ENCODE measurements around the gene MS4A12.
"Not testable (repeated sequence)": the region's sequence is repeated elsewhere in the genome, so short reads cannot be mapped to it uniquely, and the experiment has no call there.

Gene MS4A12, protein sequence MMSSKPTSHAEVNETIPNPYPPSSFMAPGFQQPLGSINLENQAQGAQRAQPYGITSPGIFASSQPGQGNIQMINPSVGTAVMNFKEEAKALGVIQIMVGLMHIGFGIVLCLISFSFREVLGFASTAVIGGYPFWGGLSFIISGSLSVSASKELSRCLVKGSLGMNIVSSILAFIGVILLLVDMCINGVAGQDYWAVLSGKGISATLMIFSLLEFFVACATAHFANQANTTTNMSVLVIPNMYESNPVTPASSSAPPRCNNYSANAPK

DNA sequence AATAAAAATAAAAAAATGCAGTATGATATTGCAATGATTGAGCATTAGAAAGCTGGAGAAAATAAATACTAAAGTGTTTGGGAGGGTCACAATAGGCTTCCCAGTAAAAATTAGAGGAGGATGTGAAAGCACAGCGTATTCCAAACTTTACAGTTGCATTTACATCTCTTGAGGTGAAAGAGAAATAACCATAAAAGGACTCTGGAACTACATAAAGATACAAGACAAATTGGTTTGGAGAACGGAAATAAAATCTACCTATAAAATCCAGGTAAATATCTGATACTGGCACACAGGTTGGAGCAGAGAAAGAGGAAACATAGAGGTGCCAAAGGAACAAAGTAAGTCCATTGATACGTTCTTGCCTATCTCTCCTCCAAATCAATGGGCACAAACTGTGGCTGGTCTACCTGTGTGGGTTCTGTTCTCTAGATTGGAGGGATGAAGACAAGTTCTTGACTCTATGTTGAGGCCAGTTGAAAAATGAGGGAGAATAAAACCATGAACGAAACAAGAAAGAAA lies at the start of gene MS4A12:
Gene MS4A12 (plus strand): TSS at position 291 of the 522 bp plus-strand sequence. CDS start 4,541 bp downstream, outside the sequence.
- no peak for DNase-seq (ENCODE audit: low read depth)

DNA sequence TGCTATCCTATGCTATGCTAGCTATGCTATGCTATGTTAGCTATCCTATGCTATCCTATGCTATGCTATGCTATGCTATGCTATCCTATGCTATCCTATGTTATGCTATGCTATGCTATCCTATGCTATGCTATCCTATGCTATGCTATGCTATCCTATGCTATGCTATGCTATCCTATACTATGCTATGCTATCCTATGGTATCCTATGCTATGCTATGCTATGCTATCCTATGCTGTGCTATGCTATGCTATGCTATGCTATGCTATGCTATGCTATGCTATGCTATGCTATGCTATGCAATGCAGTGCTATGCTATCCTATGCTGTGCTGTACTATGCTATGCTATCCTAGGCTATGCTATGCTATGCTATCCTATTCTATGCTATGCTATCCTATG lies 45.5 kb upstream of the MS4A12 start:
- no peak for DNase-seq (ENCODE audit: low read depth)

DNA sequence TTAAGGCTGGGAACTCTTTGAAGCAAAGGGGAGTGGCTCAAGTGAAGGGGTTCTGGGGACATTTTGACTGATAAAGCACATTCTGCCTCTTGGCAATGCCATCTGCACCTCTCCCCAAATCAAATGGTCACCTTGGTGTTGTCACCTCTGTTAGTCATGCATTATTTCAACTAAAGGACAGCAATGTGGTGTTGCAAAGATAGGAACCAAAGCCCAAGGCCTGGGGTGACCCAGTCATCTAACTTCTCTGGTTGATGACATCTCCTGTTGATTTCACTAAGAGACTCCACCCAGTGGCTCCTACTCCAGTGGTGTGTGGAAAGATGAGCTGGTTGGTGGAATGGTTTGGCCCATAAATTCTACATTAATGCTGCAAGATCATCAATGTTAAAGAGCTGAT lies 44.7 kb upstream of the MS4A12 start:
- no peak for DNase-seq (ENCODE audit: low read depth)

DNA sequence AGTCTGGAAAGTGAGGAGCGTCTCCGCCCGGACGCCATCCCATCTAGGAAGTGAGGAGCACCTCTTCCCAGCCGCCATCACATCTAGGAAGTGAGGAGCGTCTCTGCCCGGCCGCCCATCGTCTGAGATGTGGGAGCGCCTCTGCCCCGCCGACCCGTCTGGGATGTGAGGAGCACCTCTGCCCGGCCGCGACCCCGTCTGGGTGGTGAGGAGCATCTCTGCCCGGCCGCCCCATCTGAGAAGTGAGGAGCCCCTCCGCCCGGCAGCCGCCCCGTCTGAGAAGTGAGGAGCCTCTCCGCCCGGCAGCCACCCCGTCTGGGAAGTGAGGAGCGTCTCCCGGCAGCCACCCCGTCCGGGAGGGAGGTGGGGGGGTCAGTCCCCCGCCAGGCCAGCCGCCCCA lies 41.4 kb upstream of the MS4A12 start:
- DNase-seq (ENCODE audit: low read depth), result not testable (repeated sequence)

DNA sequence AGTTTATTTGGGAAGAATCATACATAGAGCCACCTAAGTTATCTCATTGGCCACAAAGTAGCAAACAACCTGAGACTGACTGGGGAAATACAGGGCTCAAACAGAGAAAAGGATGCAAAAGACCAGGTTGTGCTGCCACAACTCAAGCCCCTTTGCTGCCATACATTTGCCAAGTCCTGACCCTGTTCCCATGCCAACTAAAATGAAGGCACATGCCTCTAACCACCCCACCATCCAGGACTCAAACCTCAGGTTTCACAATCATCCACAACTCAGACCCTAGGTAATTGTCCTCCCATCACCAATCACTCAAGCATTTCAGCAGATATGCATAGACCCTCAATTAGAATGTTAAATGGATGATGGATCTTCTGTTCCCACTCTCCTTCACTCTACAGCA lies 38.4 kb upstream of the MS4A12 start:
- no peak for DNase-seq (ENCODE audit: low read depth)

DNA sequence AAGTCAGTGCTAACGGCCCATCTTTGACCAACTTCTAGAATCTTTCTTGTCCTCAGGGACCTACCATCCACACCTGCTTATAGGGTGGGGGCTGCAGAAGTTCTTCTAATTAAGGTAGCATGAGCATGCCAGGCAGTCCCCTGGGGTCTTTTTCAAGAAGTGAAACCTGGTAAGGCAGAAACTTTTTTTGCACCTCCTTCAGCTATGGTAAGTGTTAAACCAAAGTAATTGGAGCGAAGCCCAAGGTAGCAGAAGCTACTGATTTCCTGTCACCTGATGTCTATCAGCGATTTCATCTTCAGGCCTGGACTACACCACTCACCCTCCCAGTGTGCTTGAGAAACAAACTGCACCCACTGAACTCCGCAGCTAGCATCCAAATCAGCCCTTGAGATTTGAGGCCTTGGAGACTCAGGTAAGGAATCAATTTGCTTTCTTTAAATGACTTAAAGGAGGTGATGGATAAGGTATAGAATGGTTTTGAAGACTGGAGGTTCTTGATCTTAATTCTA lies 37.0 kb upstream of the MS4A12 start, which contains the start of gene MS4A1:
Gene MS4A1 (plus strand): TSS at position 317 of the 512 bp plus-strand sequence. CDS start 6,528 bp downstream, outside the sequence.
- DNase-seq (ENCODE audit: low read depth), result no peak

DNA sequence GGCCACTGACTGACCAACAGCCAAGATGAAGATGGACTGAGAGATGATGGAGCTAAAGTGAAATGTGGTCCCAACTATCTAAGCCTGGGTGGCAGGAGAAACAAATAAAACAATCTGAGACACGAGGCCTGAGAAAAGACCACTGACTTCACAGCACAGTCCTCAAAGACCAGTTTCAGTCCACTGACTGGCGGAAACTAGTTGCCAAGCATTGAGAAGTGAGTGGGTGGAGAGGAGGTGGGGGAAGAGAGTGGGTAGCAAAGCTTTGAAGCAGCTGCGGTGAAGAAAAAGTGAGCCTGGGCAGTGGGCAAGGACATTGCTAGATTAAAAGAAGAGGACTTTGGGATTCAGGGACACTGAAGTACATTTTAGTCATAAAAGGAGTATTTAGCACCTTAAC lies 35.0 kb upstream of the MS4A12 start:
- DNase-seq (ENCODE audit: low read depth), result no peak

DNA sequence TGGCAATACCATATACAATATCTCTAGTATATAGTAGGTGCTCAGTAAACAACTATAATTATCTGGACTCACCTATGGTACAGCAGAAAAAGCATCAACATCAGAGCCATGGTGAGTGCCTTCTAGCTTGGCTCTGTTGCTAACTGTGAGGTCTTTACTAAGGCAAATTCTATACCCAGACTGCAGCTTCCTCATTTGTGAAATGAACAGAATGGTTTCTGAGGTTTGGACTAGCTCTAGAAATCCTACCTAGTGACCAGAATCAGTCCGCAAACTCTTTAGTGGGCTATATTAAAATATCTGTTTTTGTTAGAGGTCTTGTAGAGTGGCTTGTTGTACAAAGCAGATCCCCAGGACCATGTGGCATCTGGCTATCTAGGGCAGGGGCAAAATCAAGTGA lies 33.2 kb upstream of the MS4A12 start:
- DNase-seq (ENCODE audit: low read depth), result no peak

DNA sequence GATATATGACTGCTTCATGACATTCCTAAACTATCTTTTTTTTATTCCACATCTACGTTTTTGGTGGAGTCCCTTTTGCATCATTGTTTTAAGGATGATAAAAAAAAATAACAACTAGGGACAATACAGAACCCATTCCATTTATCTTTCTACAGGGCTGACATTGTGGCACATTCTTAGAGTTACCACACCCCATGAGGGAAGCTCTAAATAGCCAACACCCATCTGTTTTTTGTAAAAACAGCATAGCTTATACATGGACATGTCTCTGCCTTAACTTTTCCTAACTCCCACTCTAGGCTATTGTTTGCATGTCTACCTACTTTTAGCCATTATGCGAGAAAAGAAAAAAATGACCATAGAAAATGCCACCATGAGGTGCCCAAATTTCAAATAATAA lies 23.7 kb upstream of the MS4A12 start:
- DNase-seq (ENCODE audit: low read depth), result no peak

DNA sequence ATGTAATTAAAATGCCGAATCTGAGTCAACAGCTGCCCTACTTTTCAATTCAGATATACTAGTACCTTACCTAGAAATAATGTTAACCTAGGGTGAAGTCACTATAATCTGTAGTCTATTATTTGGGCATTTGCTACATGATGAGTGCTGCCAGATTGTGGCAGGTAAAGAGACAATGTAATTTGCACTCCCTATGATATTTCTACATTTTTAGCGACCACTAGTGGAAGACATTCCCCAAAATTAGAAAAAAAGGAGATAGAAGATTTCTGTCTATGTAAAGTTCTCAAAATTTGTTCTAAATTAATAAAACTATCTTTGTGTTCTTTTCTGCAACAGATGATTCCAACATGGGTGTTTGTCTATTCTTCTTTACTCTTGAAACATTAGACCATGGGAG lies 22.9 kb upstream of the MS4A12 start:
- no peak for DNase-seq (ENCODE audit: low read depth)

DNA sequence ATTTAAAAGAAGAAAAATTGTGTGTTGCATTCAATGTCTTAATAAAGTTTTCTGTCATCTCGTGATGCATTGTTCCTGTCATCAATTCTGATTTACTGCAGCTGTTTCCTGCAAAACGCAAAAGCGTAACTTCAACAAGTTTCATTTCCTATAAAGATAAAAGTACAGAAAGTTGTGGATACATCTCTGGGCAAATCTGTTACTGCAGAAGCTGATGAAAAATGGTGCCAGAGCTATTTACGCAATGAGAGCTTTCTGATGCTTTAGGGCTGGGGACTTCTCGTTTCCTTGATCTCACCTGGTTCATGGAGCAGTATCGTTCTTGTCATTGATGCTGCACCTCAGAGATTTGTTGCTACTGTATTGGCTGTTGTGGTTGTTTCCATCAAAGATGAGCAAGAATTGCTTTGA lies 15.5 kb upstream of the MS4A12 start:
- DNase-seq (ENCODE audit: low read depth), result no peak

DNA sequence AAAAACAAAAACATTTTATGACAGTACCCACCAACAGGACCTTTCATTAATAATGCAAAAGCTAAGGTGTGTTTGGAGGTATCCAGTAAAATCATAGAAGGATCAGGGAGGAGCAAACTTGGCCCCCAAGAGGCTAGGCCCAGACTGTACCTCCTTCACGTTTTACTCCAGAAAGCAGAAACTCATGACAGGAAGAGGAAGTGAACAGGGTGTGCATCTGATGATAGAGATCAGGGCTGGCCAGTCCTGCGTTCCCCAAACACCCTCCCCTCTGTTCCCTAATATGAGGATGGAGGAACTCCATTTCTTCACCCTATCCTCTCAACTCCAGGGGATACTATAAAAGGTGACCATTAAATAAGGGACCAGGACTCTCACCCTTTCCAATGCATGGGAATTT lies 10.2 kb upstream of the MS4A12 start:
- no peak for DNase-seq (ENCODE audit: low read depth)

DNA sequence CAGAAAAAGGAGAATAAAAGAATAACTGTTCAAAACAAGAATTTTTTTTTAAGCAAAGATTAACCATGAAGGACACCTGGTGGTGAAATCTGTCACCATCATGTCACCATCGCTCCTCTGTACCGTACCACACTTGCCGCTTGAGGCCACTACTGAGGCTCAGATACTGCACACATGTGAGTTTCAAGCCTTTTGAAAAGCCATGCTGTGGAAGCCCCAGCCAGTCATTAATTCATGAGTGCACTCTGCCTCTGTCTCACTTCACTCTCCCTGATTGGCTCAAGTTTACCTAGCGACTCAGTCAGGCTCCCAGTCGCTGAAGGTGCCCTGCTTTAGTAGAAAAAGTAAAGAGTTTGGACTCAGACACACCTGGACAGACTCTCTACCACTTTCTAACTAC lies 6.6 kb upstream of the MS4A12 start:
- no peak for DNase-seq (ENCODE audit: low read depth)

DNA sequence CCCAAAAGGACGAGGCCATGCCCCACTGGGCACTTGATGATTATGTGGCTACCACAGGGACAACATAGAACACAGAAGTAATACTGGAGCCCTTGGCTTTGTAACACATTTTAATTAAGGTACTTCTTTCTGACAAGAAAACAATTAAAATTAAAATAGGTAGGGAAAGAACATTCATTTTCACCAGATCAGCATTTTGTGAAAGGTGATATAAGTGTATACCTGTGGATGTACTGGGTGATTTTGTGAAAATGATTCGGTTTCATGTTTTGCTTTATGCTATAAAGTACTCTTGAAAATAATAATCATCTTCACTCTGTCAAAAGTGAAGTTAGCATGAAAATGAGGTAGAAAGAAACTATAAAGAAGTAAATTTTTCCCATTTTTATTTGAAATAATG lies 876 bp downstream of the MS4A12 start:
- DNase-seq (ENCODE audit: low read depth), result no peak

DNA sequence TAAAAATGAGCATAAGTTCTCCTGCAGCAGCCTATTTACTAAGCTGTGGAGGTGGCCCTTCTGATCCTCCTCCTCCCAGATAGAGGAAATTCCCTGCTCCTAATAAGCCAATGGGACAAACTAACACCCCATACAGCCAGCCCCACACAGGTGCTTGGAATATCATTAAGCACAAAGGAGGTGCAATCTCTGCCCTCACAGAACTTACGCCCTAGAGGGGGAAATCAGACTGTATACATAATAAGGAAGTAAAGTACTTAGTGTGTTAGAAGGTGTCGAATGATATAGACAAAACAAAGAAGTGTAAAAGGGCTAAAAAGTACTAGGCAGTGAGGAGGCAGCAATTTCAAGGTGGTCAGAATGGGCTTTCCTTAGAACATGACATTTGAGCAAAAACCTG lies 5.8 kb downstream of the MS4A12 start:
- DNase-seq (ENCODE audit: low read depth), result no peak

DNA sequence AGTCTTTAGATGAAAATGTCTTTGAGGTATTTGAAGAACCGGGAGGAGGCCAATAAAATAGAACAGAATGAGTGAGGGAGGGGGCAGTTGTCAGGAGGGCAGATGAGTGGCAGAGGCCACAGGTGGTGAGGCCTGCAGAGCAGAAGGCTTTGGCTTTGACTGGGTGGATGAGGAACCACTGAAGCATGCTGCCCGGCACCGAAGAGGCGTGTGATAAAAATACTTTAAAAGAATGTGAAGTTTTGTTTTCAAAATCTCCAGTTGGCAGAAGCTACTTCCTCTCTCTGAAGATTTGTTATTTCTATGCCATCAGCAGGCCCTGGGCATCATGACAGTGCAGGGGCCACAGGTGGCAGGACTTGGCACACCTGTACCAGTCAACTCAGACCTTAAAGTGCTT lies 6.3 kb downstream of the MS4A12 start:
- no peak for DNase-seq (ENCODE audit: low read depth)

DNA sequence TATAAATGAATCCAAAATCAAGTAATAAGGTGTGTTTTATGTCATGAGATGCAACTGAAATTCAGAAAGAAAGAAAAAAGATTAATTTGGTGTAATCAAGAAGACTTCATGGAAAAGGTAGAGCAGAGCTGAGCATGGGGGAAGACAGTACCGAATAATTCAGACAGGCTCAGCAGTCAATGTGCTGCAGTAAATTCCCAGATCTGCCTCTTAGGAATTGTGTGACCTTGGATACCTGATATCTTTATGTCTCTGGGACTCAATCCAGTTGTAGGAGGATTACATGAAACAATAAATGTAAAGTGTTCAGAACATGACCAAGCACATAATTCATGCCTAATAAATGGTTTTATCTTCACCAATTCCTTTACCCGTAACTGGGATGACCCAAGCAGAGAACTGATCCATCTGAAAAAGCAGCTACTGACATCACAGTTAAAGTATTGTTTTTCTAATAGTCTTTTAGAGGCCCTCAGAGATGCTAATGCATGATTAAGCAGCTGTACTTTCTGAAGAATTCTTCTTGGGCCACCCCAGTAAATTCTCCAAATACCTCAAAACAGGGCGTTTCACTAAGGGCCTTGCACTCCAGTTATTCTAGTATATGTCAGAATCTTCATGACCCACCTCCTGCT lies 7.8 kb downstream of the MS4A12 start:
- DNase-seq (ENCODE audit: low read depth), result no peak

DNA sequence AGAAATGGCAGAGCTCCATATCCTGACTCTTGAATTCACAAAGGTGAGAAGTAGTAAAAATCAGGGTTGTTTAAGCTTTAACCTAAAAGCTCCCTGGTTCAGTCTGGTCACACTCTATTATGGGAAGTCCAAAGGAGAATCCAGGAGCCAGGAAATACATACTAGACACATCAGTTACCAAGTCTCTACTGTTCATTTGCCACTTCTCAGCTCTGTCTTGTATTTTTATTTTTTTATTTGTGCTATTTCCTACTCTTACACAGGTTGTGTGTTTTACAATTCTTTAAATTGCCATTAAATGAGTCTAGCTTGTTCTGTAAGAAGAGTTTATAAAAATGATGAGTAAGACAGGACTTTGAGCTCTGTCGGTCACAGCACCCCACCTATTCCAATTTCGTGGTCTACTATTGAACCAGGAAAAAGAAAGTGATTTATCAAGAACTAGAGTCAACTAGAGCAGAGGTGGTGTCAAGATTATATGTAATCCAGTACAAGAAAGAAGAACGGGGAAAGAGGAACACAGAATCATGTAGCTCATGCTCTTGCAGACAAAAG lies 9.7 kb downstream of the MS4A12 start:
- no peak for DNase-seq (ENCODE audit: low read depth)

DNA sequence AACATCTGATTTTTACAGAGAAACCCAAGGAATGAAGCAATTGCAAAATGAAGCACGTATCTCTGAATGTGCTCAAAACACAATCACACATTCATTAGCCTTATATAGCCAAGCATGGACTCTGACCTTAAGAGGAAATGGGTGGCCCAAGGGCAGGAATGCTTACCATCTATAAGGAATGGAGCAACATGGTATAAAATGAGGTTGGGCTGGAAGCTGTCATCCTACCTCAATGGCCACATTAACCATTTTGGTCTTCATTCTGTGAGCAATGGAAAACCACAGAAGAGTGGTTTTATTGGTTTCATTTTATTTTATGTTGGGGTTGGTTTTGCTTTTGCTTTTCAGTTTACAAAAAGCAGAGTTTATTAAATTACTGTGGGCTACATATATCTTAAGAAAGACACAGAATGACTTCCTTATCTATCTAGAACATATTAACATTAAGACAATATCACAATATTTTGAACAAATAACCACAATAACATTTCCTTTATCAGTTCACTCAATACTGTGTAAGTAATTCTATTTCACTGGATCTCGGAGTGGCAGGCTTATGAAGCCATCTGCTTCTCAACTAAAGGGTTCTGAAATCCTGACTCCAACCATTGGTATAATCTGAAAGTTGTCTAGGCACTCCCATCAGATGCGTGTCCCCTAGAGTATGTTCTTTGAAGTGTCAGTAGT lies 11.8 kb downstream of the MS4A12 start:
- DNase-seq (ENCODE audit: low read depth), result no peak

DNA sequence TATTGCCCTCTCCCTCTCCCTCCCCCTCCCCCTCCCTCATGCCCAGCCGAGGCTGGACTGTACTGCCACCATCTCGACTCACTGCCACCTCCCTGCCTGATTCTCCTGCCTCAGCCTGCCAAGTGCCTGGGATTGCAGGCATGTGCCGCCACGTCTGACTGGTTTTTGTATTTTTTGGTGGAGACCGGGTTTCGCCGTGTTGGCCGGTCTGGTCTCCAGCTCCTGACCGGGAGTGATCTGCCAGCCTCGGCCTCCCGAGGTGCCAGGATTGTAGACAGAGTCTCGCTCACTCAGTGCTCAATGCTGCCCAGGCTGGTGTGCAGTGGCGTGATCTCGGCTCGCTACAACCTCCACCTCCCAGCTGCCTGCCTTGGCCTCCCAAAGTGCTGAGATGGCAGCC lies 17.0 kb downstream of the MS4A12 start:
- not testable (repeated sequence) for DNase-seq (ENCODE audit: low read depth)

DNA sequence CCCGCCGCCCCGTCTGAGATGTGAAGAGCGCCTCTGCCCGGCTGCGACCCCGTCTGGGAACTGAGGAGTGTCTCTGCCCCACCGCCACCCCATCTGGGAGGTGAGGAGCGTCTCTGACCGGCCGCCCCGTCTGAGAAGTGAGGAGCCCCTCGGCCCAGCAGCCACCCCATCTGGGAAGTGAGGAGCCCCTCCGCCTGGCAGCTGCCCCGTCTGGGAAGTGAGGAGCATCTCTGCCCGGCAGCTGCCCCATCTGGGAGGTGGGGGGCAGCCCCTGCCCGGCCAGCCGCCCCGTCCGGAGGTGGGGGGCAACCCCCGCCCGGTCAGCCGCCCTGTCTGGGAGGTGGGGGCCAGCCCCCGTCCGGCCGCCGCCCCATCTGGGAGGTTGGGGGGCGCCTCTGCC lies 17.6 kb downstream of the MS4A12 start:
- DNase-seq (ENCODE audit: low read depth), result not testable (repeated sequence)

DNA sequence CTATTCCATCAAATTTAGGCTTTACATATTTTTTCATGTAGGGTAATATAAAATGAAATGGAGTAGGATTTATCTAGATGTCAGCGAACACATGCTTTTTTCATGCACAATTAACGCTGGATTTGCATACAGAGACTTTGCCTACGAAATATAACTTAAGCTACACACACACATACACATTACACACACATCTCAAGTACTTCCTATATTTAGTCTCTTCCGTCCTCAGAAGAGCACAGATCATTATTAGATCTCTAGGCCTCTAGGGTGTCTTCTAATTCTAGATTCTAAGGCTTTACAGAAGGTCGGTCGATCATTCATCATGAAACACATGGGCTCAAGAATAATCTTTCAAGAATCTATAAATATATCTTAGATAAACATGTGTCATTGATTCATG lies 18.8 kb downstream of the MS4A12 start:
- DNase-seq (ENCODE audit: low read depth), result no peak

Measured in activated T-helper 1 cell treated with Interleukin-2 at 50 U/mL for 16 hours (primary cell).